HepG2 (cell line): ENCODE measurements around the gene NIN. TPM values are rescaled to one million over a fixed set of nuclear protein-coding genes. Genes with fewer than 3 reads are reported as not detected.

ENCODE experiments used
- ATAC-seq: fragments of 200-7000 bp; cut with Tn5 transposase; 3 replicates; pipeline ENCODE4 v1.9.1; 2020; ENCODE audit warnings: mild to moderate bottlenecking, moderate library complexity
- BruUV-seq: library from RNA; stranded (reverse); fragments of 400-500 nt; replicated peaks from 2 replicates; lab custom pipeline; 2021; lab: Mats Ljungman, UMichigan
- CTCF ChIA-PET: fragments of 300-600 bp; formaldehyde crosslinking; extraction: SDS; loops from one replicate; lab custom pipeline; 2021; ENCODE audit warnings: low total read pairs, inconsistent platforms, low intra/inter-chr PET ratio; lab: Yijun Ruan, JAX
- POLR2A ChIA-PET: fragments of 350-600 bp; sonication (Branson Sonifier 250); formaldehyde crosslinking; loops from one replicate; lab custom pipeline; 2020; ENCODE audit warnings: antibody characterized with exemption, inconsistent platforms; lab: Yijun Ruan, JAX
- DNase-seq: peaks from one replicate; pipeline ENCODE4 v3.0.0-alpha.2; 2015; ENCODE audit warnings: low spot score
- FAIRE-seq: peaks from 3 replicates; lab custom pipeline; 2011; peaks lifted over from hg19 to GRCh38; lab: Jason Lieb, UNC
- H2AFZ ChIP-seq: one replicate; pipeline ENCODE4 v1.6.1; 2011; ENCODE audit warnings: low read length, inconsistent platforms
- H3K27ac ChIP-seq: fragments of 300-600 bp; 3 replicates; pipeline ENCODE4 v1.8.0; 2011; ENCODE audit warnings: mixed run types, mild to moderate bottlenecking, mixed read lengths, low read length, inconsistent platforms; ENCODE audit not compliant: insufficient read depth; ENCODE audit errors: extremely low read length
- H3K27me3 ChIP-seq, 2 experiments: fragments of 200-600 bp in 1 of 2; 2 replicates in 1 of 2; 3 replicates in 1 of 2; pipeline versions ENCODE4 v1.6.0 to v1.8.0; 2011; ENCODE audit warnings: low read length in 2 of 2, mild to moderate bottlenecking in 2 of 2, moderate library complexity in 2 of 2, inconsistent platforms in 1 of 2; ENCODE audit not compliant: insufficient read depth in 2 of 2, control insufficient read depth in 1 of 2
- H3K36me3 ChIP-seq, 2 experiments: fragments of 200-600 bp in 1 of 2; replicated peaks in 1 of 2; 2 replicates in 1 of 2; 3 replicates in 1 of 2; pipeline versions ENCODE4 v1.5.1 to v1.8.0; 2011; ENCODE audit warnings: low read length in 2 of 2, inconsistent platforms in 1 of 2; ENCODE audit not compliant: insufficient read depth in 2 of 2, control insufficient read depth in 1 of 2
- H3K4me1 ChIP-seq: 2 replicates; pipeline ENCODE4 v1.5.1; 2012; ENCODE audit warnings: low read length, inconsistent platforms; ENCODE audit not compliant: insufficient read depth
- H3K4me2 ChIP-seq: 2 replicates; pipeline ENCODE4 v1.6.0; 2011; ENCODE audit warnings: low read depth, low read length, inconsistent platforms
- H3K4me3 ChIP-seq, 3 experiments: fragments of 200-600 bp in 1 of 3; sonication (generic), shearing (Covaris generic) in 1 of 3; replicated peaks in 1 of 3; 2 replicates each; pipeline ENCODE4 v1.5.1; 2011 to 2016; ENCODE audit warnings: low read length in 3 of 3, inconsistent platforms in 2 of 3, low read depth in 2 of 3, mild to moderate bottlenecking in 2 of 3, control low read depth in 1 of 3, mixed read lengths in 1 of 3; ENCODE audit not compliant: insufficient read depth in 1 of 3
- H3K79me2 ChIP-seq: one replicate; pipeline ENCODE4 v1.6.1; 2011; ENCODE audit warnings: low read length, inconsistent platforms; ENCODE audit not compliant: insufficient read depth
- H3K9ac ChIP-seq: 2 replicates; pipeline ENCODE4 v1.6.0; 2011; ENCODE audit warnings: mild to moderate bottlenecking, low read depth, low read length, inconsistent platforms; ENCODE audit not compliant: insufficient read depth
- H3K9me3 ChIP-seq: 2 replicates; pipeline ENCODE4 v1.5.1; 2012; ENCODE audit warnings: mild to moderate bottlenecking, low read length
- H4K20me1 ChIP-seq: 2 replicates; pipeline ENCODE4 v1.6.0; 2011; ENCODE audit warnings: inconsistent platforms, mild to moderate bottlenecking, low read length, moderate library complexity; ENCODE audit not compliant: insufficient read depth
- CBFB ChIP-seq: sonication (generic); formaldehyde crosslinking; IDR thresholded peaks from 2 replicates; pipeline ENCODE4 v1.4.0; 2020; ENCODE audit warnings: missing genetic modification reagents
- FIP1L1 ChIP-seq: fragments of 200-400 bp; formaldehyde crosslinking; IDR thresholded peaks from 2 replicates; pipeline ENCODE4 v1.6.1; 2018; ENCODE audit warnings: low read depth, mild to moderate bottlenecking, low read length, moderate library complexity, borderline replicate concordance; ENCODE audit not compliant: insufficient read depth
- HOXA7 ChIP-seq: sonication (generic); formaldehyde crosslinking; IDR thresholded peaks from 2 replicates; pipeline ENCODE4 v1.8.1; 2022; ENCODE audit warnings: mild to moderate bottlenecking, missing genetic modification reagents, moderate library complexity
- KLF6 ChIP-seq: IDR thresholded peaks from 2 replicates; pipeline ENCODE4 v1.8.0; 2016; ENCODE audit warnings: missing biosample characterization, missing genetic modification reagents
- MED1 ChIP-seq: sonication (generic); formaldehyde crosslinking; IDR thresholded peaks from 2 replicates; pipeline ENCODE4 v1.4.0; 2020; ENCODE audit warnings: missing genetic modification reagents
- NFYB ChIP-seq: sonication (generic); formaldehyde crosslinking; IDR thresholded peaks from 2 replicates; pipeline ENCODE4 v1.4.0; 2020; ENCODE audit warnings: missing genetic modification reagents
- PCBP1 ChIP-seq: fragments of 200-400 bp; formaldehyde crosslinking; IDR thresholded peaks from 2 replicates; pipeline ENCODE4 v1.6.1; 2017; ENCODE audit warnings: mild to moderate bottlenecking, low read depth, low read length, borderline replicate concordance
- PCBP2 ChIP-seq: fragments of 200-400 bp; formaldehyde crosslinking; optimal IDR thresholded peaks from 2 replicates; pipeline ENCODE3; 2018; ENCODE audit warnings: low read length, low read depth; ENCODE audit not compliant: poor library complexity, severe bottlenecking
- REL ChIP-seq: sonication (generic); formaldehyde crosslinking; conservative IDR thresholded peaks from 2 replicates; pipeline ENCODE4 v1.8.0; 2022; ENCODE audit warnings: mild to moderate bottlenecking, missing genetic modification reagents, moderate library complexity
- SNAPC2 ChIP-seq: sonication (generic); formaldehyde crosslinking; IDR thresholded peaks from 2 replicates; pipeline ENCODE4 v1.8.1; 2022; ENCODE audit warnings: mild to moderate bottlenecking, missing genetic modification reagents
- ZNF17 ChIP-seq: sonication (generic); formaldehyde crosslinking; IDR thresholded peaks from 2 replicates; pipeline ENCODE4 v1.5.0; 2020; ENCODE audit warnings: mild to moderate bottlenecking, missing genetic modification reagents
- ZNF484 ChIP-seq: sonication (generic); formaldehyde crosslinking; IDR thresholded peaks from 2 replicates; pipeline ENCODE4 v1.5.1; 2020; ENCODE audit warnings: mild to moderate bottlenecking, low read depth, missing genetic modification reagents, borderline replicate concordance
- ZNF530 ChIP-seq: sonication (generic); formaldehyde crosslinking; IDR thresholded peaks from 2 replicates; pipeline ENCODE4 v1.5.0; 2020; ENCODE audit warnings: low read depth, mild to moderate bottlenecking, missing genetic modification reagents
- WGBS: methylation state at CpG from one replicate; pipeline ENCODE4 v1.1.6; 2017; ENCODE audit warnings: low lambda C conversion rate; 5-methylcytosine and 5-hydroxymethylcytosine counted together
- in situ Hi-C: cut with HindIII; loops from 2 replicates; pipeline ENCODE4 v1.10.0; 2017; ENCODE audit warnings: low pct_unique_long_range_greater_than_20kb; ENCODE audit not compliant: extremely low pct_ligation_motif_present
- intact Hi-C: fragments of 100-400 bp; cut with micrococcal nuclease; formaldehyde crosslinking; loops from one replicate; pipeline ENCODE4 v1.10.0; 2022; ENCODE audit not compliant: unreplicated experiment
- polyA plus RNA-seq, 8 experiments: library from polyadenylated mRNA; depleted of rRNA in 3 of 8; stranded (reverse) in 7 of 8; unstranded in 1 of 8; fragments of >200 nt; fragmentation: Illumina TruSeq in 4 of 8; extraction: Trizol in 4 of 8; gene quantifications; 2 replicates each; pipeline versions ENCODE4 v1.2.1 to v1.2.3, GENCODE V29; 2011 to 2016; ENCODE audit warnings: low read depth in 4 of 8, missing spikeins in 1 of 8, mixed read lengths in 1 of 8; ENCODE audit not compliant: insufficient read depth in 1 of 8
- total RNA-seq, 5 experiments: library from RNA; depleted of rRNA; stranded (reverse); fragments of >200 nt; fragmentation: Illumina TruSeq; extraction: Trizol; gene quantifications; 2 replicates each; pipeline ENCODE4 v1.2.3, GENCODE V29; 2016; ENCODE audit warnings: low read depth in 1 of 5

Gene NIN
- total and polyA plus RNA-seq, 2 of the 13 experiments (the other 11 are each of a cell fraction or from before 2014, with no cell fraction given), result 2.8 to 9.7 TPM

DNA sequence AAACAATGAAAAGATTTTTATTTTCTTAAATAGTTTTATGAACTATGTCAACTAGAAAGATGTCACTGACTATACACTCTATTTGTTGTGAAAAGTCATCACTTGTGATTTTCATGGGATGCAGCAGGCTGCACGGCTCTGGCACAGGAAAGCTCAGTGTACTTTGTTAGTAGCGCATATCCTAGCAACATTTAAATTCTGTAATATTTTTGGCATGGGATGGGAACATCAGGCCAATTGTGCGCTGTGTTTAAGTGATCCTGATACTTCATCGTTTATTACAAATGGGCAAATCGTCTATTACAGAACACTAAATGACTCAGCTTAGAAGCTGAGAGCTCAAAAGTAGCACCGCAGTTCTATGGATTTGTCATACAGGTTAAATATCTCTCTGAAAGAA, 102.1 kb downstream of the NIN start:
- DNase-seq (no peak), FAIRE-seq (no peak), ATAC-seq (no peak)
- Histone ChIP-seq H3K4me1 (no peaks in the 10 kb centered on the region), H3K27ac (no peak overlapping the region), H3K9ac (no peak overlapping the region), H3K36me3 (peaks cover 5 to 9% of the 10 kb centered on the region in 2 experiments; a peak in 4 of 5 replicates), H2AFZ (no peak overlapping the region), H3K27me3 (no peaks in the 10 kb centered on the region), H3K4me2 (no peak overlapping the region), H3K9me3 (no peaks in the 10 kb centered on the region), H3K4me3 (no peak overlapping the region), H4K20me1 (no peaks in the 10 kb centered on the region), H3K79me2 (no peaks in the 10 kb centered on the region)
- in situ Hi-C loops, result no loop called here
- ChIA-PET POLR2A (no interaction called here), CTCF (no interaction called here)
- 96% methylated on average over 6 of the region's 6 CpGs for WGBS
- TF ChIP-seq FIP1L1 (no peak), HOXA7 (no peak), MED1 (CRISPR knock-in tag) (no peak), SNAPC2 (CRISPR knock-in tag) (no peak), ZNF530 (CRISPR knock-in tag) (no peak), ZNF17 (CRISPR knock-in tag) (no peak), REL (CRISPR knock-in tag) (no peak), CBFB (CRISPR knock-in tag) (no peak), ZNF484 (CRISPR knock-in tag) (no peak), PCBP1 (no peak), PCBP2 (no peak), KLF6 (CRISPR knock-in tag) (no peak), NFYB (CRISPR knock-in tag) (no peak)
- no TSS peak for BruUV-seq
- intact Hi-C loops, result no loop called here
